Keratinocyte (primary cell): Measurements from ENCODE around the gene FAM3B.

Experiments used
- CTCF ChIP-seq, 3 experiments: IDR thresholded peaks in 1 of 3; conservative IDR thresholded peaks in 1 of 3; optimal IDR thresholded peaks in 1 of 3; 2 replicates in 2 of 3; 3 replicates in 1 of 3; pipeline versions ENCODE3 to v1.5.1; 2011; ENCODE audit warnings: low read length in 3 of 3, mild to moderate bottlenecking in 3 of 3, moderate library complexity in 2 of 3, control low read depth in 1 of 3, inconsistent platforms in 1 of 3; ENCODE audit not compliant: insufficient read depth in 2 of 3; ENCODE audit errors: extremely low read depth in 1 of 3
- EZH2 ChIP-seq: IDR thresholded peaks from one replicate; pipeline ENCODE4 v1.6.1; 2012; ENCODE audit warnings: inconsistent platforms, mild to moderate bottlenecking, low read length, moderate library complexity

GRCh38 chr21:41342035-41342434, 25.4 kb downstream of the FAM3B start:
- TF ChIP-seq CTCF (optimal IDR thresholded peaks at IDR 0.05 in 1 of 3, IDR thresholded peaks at IDR 0.05 in 1 of 3, conservative IDR thresholded peaks at IDR 0.05 in 1 of 3; ENCODE audit: extremely low read depth in 1 of 3, insufficient read depth in 2 of 3, low read length in 3 of 3) (no peak), EZH2 (no peak)
